Stimulated activated CD4-positive, alpha-beta T cell treated with anti-CD3 and anti-CD28 coated beads, Interleukin-1b, Interleukin-23, amount 100 ng/mL, for 24 hours (primary cell): ENCODE results near the gene TMEM178B.
"Not testable (repeated sequence)": the region's sequence is repeated elsewhere in the genome, so short reads cannot be mapped to it uniquely, and the experiment has no call there.

ENCODE experiments used
- DNase-seq, 4 experiments: peaks; one replicate each; pipeline ENCODE4 v3.0.0-alpha.2; 2020; ENCODE audit warnings: low read depth in 4 of 4, low spot score in 1 of 4

Gene TMEM178B

DNA sequence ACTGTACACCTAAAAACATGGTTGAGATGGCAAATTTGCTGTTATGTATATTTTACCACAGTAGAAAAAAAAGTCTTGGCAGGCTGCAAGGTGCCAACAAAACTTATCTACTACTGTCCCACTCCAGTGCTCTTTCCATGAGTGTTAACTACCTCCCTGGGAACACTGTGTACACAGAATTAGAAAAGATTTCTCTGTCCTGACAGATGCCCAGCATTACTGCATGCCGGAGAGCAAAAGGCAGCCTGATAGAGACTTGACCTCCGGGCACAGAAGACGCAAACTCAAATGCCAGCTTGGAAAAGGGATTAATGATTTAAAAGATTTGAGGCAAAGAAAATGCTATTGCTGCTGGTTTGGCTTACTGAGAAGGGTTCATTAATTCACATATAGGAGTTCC lies 228.8 kb downstream of the TMEM178B start:
- no peak for DNase-seq

GRCh38 chr7:141304291-141304690 lies 230.4 kb downstream of the TMEM178B start:
- DNase-seq: no peak

GRCh38 chr7:141306081-141306480 lies 232.2 kb downstream of the TMEM178B start:
- DNase-seq: no peak

DNA sequence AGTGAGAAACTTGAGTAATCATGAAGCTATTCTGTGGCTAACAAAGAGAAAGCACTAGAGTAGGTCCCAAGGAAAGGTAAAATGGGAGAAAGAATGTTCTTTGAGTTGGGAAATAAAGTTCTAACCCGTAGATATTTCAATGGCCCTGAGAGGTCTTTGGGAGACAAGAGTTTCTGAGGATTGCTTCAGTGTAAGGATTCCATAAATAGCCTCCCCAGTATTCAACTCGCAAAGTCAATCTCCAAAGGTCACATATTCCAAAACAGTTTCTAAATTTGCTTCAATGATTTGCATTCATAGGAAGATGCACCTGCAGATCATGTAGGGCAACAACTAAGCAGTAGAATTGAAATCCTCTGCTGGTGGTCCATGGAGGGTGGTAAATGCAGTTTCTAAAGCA lies 238.5 kb downstream of the TMEM178B start:
- DNase-seq: no peak

DNA sequence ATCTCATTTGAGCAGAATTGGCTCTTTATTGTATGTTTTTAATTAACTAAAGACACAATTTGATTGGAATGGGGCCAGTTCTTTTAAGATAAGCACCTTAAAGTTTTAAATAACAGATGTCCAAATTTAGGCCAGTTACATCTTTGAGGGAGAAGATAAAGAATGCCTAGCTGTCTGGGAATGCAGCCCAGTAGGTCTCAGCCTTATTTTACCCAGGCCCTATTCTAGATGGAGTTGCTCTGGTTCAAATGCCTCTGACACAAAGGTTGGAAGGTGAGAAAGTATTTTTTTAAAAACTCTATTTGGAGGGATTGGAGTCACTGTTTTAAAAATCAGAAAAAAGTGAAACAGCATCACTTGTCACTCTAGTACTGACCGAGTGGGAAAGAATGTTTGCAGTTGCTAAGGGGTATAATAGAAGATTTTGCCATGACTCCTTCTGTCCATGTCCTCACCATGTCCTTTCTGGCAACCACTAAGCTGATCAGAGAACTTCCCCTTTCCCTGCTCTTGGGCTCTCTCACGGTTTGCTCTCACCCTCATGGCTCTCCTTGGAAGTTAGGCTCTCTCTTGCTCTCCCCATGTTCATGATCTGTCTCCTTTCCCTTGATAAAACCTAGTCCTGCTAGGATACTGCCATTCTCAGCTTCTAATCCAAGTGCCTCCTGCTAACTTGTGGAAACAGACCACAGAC lies 239.1 kb downstream of the TMEM178B start:
- no peak for DNase-seq

DNA sequence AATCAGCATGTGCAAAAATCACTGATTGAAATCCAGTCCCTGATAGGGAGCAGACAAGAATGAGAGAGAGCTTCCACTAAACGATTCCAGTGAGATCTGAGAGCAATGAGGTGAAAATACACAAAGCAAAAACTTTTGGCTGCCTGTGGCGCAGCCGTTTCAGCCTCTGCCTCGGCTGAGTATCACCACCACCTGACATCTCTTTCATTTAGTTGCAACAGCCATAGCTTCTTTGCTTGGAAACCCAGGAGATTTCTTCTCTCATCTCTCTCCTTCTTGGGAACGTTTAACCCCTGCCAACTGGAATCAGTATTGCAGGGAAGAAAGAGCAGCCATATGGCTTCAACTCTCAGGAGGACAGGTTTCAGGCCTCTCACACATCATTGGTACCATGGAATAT lies 240.0 kb downstream of the TMEM178B start:
- DNase-seq: no peak

DNA sequence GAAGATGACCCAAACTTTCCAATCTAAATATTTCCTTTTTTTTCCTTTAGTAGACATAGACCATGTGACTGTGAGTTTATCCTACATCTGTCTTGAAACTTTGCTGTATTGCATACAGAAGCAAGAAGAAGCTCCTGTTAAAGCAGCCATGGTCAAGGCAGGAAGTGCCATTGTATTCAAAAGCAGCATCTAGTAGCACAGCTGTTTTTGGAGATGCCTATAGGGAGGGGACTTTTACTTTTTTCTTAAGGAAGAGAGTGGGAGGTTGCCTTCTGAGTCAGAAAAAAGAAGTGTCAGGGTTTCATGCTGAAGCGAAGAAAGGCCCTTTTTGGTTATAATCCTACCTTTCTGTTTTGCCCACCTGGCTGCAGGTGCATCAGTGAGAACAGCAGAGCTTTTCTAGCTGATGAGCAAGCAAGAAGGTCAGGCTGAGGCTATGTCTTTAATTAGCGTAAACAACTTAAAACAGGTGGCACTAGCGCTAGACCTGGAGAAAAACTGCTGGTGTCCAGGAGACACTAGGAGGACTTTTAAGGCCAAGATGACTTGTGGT lies 243.2 kb downstream of the TMEM178B start:
- no peak for DNase-seq

DNA sequence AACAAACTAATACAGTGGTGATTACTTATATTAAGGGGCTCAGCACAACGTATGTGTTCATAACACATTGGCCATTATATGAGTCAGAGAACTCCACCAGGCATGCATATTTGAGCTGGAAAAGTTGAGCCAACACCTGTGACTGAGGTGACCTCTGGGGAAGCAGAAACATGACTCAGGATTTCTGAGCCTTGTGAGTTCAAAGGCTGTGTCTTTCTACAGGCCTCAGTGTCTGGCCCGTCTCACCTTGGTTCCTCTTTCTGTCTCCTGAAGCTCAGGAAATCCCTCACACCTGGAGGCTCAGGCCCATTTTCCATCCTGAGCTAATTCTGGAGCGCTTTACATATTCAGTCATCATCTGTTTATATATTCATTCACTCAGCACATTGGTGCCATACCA lies 246.4 kb downstream of the TMEM178B start:
- no peak for DNase-seq

GRCh38 chr7:141322383-141322782 lies 248.5 kb downstream of the TMEM178B start:
- DNase-seq: no peak

DNA sequence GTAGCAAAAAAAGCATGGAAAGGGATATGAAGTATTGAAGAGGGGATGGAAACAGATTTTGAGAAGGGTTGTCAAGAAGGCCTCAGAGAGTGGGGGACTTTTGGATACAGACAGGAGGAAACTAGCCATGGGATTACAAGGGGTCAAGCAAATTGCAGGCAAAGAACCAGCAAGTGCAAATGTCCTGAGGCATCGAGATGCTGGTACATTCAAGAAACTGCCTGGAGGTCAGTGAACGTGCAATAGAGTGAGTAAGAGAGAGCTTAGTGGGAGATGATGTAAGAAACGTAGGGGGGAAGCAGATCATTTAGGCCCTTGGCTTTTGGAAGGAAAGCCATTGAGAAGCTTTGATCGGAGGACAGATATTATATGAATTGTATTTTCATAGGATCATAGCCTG lies 250.0 kb downstream of the TMEM178B start:
- no peak for DNase-seq

DNA sequence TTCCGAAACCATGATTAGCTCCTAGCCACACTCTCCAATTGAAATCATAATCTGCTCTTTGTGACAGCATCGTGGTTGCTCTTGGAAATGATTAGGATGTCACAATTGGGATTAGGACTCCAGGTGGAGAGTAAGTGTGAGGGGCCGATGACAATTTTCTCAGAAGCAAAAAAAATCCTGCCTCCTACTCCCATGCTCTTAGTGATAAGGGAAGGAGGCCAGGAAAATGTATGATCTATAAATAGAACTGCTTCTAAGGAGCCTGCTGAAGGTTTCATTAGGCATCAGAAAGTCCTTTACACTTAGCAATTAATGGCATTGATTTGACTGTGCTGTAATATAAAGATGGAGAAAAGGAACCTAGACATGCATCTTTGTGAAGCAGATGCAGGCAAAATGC lies 251.0 kb downstream of the TMEM178B start:
- DNase-seq: no peak

- DNase-seq: no peak
These were observed 251.4 kb downstream of the TMEM178B start for GRCh38 chr7:141325275-141325674.

- DNase-seq: no peak
These were observed 254.4 kb downstream of the TMEM178B start for GRCh38 chr7:141328290-141328689.

DNA sequence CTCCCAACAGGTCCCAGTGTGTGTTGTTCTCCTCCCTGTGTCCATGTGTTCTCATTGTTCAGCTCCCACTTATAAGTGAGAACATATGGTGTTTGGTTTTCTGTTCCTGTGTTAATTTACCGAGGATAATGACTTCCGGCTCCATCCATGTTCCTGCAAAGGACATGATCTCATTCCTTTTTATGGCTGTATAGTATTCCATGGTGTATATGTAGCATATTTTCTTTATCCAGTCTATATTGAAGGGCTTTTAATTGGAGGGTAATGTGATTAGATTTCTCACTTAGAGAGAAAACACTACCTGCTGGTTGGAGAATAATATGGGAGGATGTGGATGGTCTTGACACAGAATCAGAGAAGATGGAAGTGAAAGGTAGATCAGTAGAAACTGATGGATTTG lies 256.4 kb downstream of the TMEM178B start:
- not testable (repeated sequence) for DNase-seq

DNA sequence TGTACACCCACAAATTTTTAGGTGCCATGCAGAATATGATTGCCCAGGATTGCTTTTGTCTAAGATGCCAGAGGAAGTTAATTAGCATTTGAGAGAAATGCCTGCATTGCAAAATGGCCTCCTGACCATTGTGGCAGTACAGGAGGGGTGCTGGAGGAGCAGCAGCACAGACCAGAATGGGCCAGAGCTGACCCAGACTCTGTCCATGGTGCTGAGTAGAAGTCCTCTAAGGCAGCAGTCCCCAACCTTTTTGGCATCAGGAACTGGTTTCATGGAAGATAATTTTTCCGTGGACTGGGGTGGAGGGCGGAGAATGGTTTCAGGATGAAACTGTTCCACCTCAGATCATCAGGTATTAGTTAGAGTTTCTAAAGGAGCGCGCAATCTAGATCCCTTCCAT lies 259.6 kb downstream of the TMEM178B start:
- no peak for DNase-seq

- no peak for DNase-seq
These were observed 261.3 kb downstream of the TMEM178B start for GRCh38 chr7:141335164-141335563.

DNA sequence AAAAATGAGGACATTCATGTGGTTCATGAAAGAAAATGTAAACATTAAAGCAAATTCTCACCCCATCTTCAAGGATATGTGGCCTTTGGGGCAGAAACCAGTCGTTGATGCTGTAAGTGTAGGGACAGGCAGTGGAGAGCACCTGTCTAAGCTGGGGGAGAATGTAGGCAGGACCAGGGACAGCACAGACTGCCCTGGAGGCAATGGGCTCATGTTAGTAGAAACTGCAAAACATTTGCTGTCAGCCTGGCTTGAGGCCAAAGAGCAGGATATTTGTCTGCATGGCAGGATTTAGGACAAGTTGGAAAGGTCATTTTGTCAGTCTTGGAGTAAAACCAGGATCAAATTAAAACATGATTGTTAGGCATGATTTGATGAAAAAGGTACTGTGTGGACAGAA lies 265.7 kb downstream of the TMEM178B start:
- DNase-seq: no peak

DNA sequence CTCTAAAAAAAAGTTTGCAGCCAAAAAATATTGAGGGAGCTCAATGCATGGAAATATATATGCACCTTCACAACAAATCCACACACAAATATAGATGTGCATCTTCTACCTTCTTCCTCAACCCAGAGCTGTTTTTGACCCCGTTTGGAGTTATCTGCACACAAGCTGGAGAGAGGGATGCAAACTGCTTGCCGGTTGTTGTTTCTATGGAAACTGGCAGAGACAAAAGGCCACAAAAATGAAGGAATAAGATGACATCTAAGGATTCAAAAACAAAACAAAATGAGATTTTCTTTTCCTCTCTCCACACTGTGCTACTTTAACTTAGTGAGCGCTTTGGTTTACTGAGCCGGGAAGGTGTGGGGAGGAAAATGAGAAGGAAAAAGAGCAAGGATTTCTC lies 267.1 kb downstream of the TMEM178B start:
- DNase-seq: no peak

- no peak for DNase-seq
These were observed 269.0 kb downstream of the TMEM178B start for GRCh38 chr7:141342621-141343408.

GRCh38 chr7:141344153-141344935 lies 270.5 kb downstream of the TMEM178B start:
- no peak for DNase-seq

DNA sequence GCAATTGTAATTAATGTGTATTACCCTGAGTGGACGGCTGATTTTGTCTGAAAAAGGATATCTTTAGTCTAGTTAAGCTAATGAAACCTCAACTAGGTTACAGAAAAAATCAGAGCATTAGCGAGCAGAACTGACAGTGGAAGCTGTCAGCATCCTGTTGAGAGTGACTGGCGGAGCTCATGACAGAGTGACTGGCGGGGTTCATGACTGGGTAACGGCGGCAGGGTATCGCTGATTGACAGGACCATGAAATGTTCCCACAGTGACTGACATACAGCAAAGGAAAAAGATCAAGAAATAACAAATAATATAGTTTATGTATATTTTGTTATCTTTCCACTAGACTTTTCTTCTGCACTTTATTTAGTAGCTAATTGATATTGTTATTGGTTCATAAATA lies 274.9 kb downstream of the TMEM178B start:
- no peak for DNase-seq

GRCh38 chr7:141349338-141349737 lies 275.5 kb downstream of the TMEM178B start:
- DNase-seq: no peak
